ENCODE measurements around the gene SYNRG. TPM values are rescaled to one million over a fixed set of nuclear protein-coding genes. Genes with fewer than 3 reads are reported as not detected.

SYNRG gene
- total and polyA plus RNA-seq, 2 of the 13 experiments (the other 11 are each of a cell fraction or from before 2014, with no cell fraction given), result 7.3 to 8.7 TPM

- ChIA-PET POLR2A (no interaction called here), CTCF (ENCODE audit: low intra/inter-chr PET ratio, low total read pairs) (no interaction called here)
- peak; percentile 85 for TF ChIP-seq MAFF (IDR thresholded peaks at IDR 0.05; ENCODE audit: low read depth, low read length)
- TF ChIP-seq MAFK (conservative IDR thresholded peaks at IDR 0.05 in 1 of 2, IDR thresholded peaks at IDR 0.05 in 1 of 2; ENCODE audit: low read length in 2 of 2), result peak; percentile 77 to 93
- no peak for TF ChIP-seq CHD4 (IDR thresholded peaks at IDR 0.05; ENCODE audit: borderline replicate concordance, low read length)
- TF ChIP-seq HMGA1 (CRISPR knock-in tag; conservative IDR thresholded peaks at IDR 0.05), result no peak
- no peaks in the 10 kb centered on the region for H3K79me2 ChIP-seq (ENCODE audit: insufficient read depth, low read length)
- no peak for FAIRE-seq
- peaks cover 7 to 61% of the 10 kb centered on the region in 2 experiments for H3K36me3 ChIP-seq (replicated peaks in 1 of 2; ENCODE audit: control insufficient read depth in 1 of 2, insufficient read depth in 2 of 2, low read length in 2 of 2)
- H4K20me1 ChIP-seq (ENCODE audit: insufficient read depth, low read length), result no peaks in the 10 kb centered on the region; the same call in 1 of the 2 replicates
- WGBS (ENCODE audit: low lambda C conversion rate), result 88% methylated on average over 4 of the region's 4 CpGs
- H3K27ac ChIP-seq (ENCODE audit: extremely low read length, insufficient read depth, low read length), result no peak overlapping the region
- H3K9me3 ChIP-seq (ENCODE audit: low read length), result no peaks in the 10 kb centered on the region
- H3K4me2 ChIP-seq (ENCODE audit: low read depth, low read length), result no peak overlapping the region
- DNase-seq (ENCODE audit: low spot score), result no peak
- in situ Hi-C loops (cut with HindIII; ENCODE audit: extremely low pct_ligation_motif_present, low pct_unique_long_range_greater_than_20kb), result no loop called here
- H3K4me1 ChIP-seq (ENCODE audit: insufficient read depth, low read length), result no peaks in the 10 kb centered on the region
- H3K27me3 ChIP-seq (ENCODE audit: control insufficient read depth in 1 of 2, insufficient read depth in 2 of 2, low read length in 2 of 2), result no peaks in the 10 kb centered on the region
- no peak overlapping the region for H2AFZ ChIP-seq (ENCODE audit: low read length)
- H3K9ac ChIP-seq (ENCODE audit: insufficient read depth, low read depth, low read length), result no peak overlapping the region
- BruUV-seq (replicated peaks), result no TSS peak
- no peak overlapping the region for H3K4me3 ChIP-seq (replicated peaks in 1 of 3; ENCODE audit: insufficient read depth in 1 of 3, low read depth in 2 of 3, low read length in 3 of 3)
- no peak for ATAC-seq
- intact Hi-C loops (cut with micrococcal nuclease; ENCODE audit: unreplicated experiment), result no loop called here
These were observed 41.7 kb downstream of the SYNRG start for GRCh38 chr17:37567538-37567937.

DNA sequence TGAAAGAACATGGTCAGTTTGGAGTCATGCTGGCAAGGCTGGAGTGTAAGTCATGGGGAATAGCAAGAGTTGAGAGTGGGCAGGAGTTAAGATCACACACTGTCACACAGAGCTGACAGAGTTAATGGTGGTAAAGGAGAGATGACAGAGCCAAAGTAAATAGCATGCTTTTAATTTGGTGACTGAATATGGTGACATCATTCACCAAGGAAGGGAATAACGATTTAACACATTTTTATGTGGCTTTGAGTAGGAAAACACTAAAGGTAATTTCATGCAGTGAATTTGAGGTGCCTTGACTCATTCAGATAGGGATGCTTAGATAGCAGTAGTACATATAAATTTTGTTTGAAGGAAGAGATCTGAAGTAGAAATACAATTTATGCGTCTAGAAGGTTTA lies 42.1 kb downstream of the SYNRG start:
- 95% methylated on average over 2 of the region's 2 CpGs for WGBS (ENCODE audit: low lambda C conversion rate)
- Histone ChIP-seq H4K20me1 (ENCODE audit: insufficient read depth, low read length) (no peaks in the 10 kb centered on the region; the same call in 1 of the 2 replicates), H2AFZ (ENCODE audit: low read length) (no peak overlapping the region), H3K9ac (ENCODE audit: insufficient read depth, low read depth, low read length) (no peak overlapping the region), H3K79me2 (ENCODE audit: insufficient read depth, low read length) (no peaks in the 10 kb centered on the region), H3K4me2 (ENCODE audit: low read depth, low read length) (no peak overlapping the region), H3K27me3 (ENCODE audit: control insufficient read depth in 1 of 2, insufficient read depth in 2 of 2, low read length in 2 of 2) (no peaks in the 10 kb centered on the region), H3K36me3 (replicated peaks in 1 of 2; ENCODE audit: control insufficient read depth in 1 of 2, insufficient read depth in 2 of 2, low read length in 2 of 2) (peaks cover 7 to 59% of the 10 kb centered on the region in 2 experiments), H3K9me3 (ENCODE audit: low read length) (no peaks in the 10 kb centered on the region), H3K4me1 (ENCODE audit: insufficient read depth, low read length) (no peaks in the 10 kb centered on the region), H3K27ac (ENCODE audit: extremely low read length, insufficient read depth, low read length) (no peak overlapping the region), H3K4me3 (replicated peaks in 1 of 3; ENCODE audit: insufficient read depth in 1 of 3, low read depth in 2 of 3, low read length in 3 of 3) (no peak overlapping the region)
- ATAC-seq (no peak), DNase-seq (ENCODE audit: low spot score) (no peak), FAIRE-seq (no peak)
- in situ Hi-C loops (cut with HindIII; ENCODE audit: extremely low pct_ligation_motif_present, low pct_unique_long_range_greater_than_20kb), result no loop called here
- peak; percentile 74 for TF ChIP-seq ATF7 (IDR thresholded peaks at IDR 0.05)
- TF ChIP-seq ATF7 (CRISPR knock-in tag; IDR thresholded peaks at IDR 0.05), result no peak
- TF ChIP-seq ZNF224 (CRISPR knock-in tag; IDR thresholded peaks at IDR 0.05), result no peak
- TF ChIP-seq BRD4 (CRISPR knock-in tag; IDR thresholded peaks at IDR 0.05), result no peak
- TF ChIP-seq TBX2 (CRISPR knock-in tag; IDR thresholded peaks at IDR 0.05; ENCODE audit: borderline replicate concordance), result no peak
- TF ChIP-seq CREB1 (IDR thresholded peaks at IDR 0.05), result 0 out of 2 replicates have a peak, but pooled peaks have one; percentile 36
- TF ChIP-seq CREB1 (CRISPR knock-in tag; IDR thresholded peaks at IDR 0.05), result no peak
- no peak for TF ChIP-seq ZNF747 (CRISPR knock-in tag; IDR thresholded peaks at IDR 0.05; ENCODE audit: borderline replicate concordance)
- no peak for TF ChIP-seq NCOR1 (IDR thresholded peaks at IDR 0.05; ENCODE audit: borderline replicate concordance, low read length)
- ChIA-PET POLR2A (no interaction called here), CTCF (ENCODE audit: low intra/inter-chr PET ratio, low total read pairs) (no interaction called here)
- BruUV-seq (replicated peaks), result TSS peak; percentile 15
- intact Hi-C loops (cut with micrococcal nuclease; ENCODE audit: unreplicated experiment), result no loop called here

Measured in HepG2 (cell line).